ENCODE results near the gene ERC1.
A peak's percentile ranks its signal among the peaks of the same experiment; 100 is the strongest.
"Not testable (repeated sequence)": the region's sequence is repeated elsewhere in the genome, so short reads cannot be mapped to it uniquely, and the experiment has no call there.

Gene ERC1

DNA sequence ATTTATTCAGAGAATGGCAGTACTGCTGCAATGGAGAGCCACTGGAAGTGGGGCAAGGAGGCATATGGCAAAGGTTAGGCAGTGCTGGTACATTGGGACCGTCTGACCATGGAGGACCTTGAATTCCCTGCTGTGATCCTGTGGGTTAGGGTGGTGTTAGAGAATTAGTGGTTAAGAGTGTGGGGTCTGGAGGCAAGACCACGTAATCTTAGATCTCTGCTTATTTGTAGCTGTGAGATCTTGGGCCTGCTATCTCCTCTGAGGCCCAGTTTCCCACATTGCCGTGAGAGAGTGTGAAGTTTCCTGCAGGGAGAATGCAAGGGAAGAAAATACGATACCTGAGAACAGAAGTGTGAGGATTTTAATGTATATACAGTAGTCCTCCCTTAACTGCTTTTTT lies 147.7 kb downstream of the ERC1 start:
- no peak for DNase-seq

- not testable (repeated sequence) for DNase-seq
Observed at GRCh38 chr12:1146758-1147157, 155.7 kb downstream of the ERC1 start.

DNA sequence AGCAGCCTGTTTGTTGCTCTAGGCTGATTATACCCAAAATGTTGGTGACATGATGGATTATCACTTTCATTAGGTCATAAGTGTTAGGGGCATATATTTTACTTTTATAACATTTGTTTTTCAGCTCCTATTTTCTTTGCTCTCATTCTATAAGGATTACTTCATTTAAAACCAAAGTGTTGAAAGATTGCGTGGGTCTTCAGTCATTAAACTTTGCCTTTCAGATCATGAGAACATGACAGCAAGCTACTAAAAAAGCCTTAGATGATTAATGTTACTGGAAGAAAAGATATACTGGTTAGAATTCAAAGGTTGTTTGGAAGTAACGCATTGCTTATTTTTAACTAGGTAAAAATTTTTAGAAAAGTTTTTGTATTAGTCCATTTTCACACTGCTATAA lies 156.8 kb downstream of the ERC1 start:
- no peak for DNase-seq

- no peak for DNase-seq
Observed at GRCh38 chr12:1157046-1157445, 166.0 kb downstream of the ERC1 start.

DNA sequence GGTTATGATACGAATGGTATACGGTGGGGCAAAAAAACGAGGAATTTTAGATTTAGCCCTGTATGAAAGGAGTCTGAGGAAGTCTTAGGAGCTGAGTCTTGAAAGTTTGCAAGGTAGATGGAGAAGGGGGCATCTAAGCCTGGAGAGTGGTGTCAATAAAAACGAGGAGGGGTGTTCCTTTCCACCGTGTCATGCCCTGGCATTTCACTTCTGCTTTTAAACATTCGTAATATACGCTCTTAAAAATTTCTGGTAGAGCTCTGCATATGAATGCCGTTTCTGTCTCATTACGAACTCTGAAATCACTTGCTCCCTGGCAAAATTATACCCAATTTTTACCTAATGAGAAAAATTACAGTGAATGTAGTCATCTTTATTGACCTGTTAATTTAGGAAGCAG lies 170.2 kb downstream of the ERC1 start:
- DNase-seq: no peak

GRCh38 chr12:1162081-1162760 lies 171.2 kb downstream of the ERC1 start:
- DNase-seq: no peak

DNA sequence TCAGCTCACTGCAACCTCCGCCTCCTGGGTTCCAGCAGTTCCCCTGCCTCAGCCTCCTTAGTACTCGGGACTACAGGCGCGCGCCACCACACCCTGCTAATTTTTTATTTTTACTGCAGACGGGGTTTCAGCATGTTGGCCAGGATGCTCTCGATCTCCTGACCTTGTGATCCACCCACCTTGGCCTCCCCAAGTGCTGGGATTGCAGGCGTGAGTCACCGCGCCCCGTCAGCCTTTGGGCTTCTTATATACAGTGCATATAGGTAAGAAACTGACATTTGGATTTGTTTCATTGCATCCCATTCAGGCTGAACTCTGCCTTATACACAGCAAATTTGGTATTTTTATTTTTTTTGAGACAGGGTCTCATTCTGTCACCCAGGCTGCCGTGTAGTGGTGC lies 176.8 kb downstream of the ERC1 start:
- DNase-seq: no peak

DNA sequence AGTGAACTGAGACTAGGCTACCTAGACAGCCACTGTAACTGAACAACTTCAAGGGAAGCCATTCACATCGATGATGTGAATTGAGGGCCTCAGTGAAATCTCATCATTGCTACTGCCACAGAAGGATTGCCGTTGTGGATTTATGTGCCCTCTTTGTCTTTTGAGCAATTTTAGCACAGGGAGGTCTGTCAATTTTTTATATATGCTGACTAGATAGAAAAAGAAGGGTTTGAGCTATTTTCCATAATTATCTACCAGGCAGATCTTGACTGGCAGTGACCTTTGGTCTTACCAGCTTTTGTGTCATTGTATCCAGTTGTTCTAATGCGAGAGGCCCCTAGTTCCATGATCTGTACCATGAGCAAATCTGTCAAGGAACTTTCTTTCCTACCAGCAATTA lies 179.4 kb downstream of the ERC1 start:
- no peak for DNase-seq

DNA sequence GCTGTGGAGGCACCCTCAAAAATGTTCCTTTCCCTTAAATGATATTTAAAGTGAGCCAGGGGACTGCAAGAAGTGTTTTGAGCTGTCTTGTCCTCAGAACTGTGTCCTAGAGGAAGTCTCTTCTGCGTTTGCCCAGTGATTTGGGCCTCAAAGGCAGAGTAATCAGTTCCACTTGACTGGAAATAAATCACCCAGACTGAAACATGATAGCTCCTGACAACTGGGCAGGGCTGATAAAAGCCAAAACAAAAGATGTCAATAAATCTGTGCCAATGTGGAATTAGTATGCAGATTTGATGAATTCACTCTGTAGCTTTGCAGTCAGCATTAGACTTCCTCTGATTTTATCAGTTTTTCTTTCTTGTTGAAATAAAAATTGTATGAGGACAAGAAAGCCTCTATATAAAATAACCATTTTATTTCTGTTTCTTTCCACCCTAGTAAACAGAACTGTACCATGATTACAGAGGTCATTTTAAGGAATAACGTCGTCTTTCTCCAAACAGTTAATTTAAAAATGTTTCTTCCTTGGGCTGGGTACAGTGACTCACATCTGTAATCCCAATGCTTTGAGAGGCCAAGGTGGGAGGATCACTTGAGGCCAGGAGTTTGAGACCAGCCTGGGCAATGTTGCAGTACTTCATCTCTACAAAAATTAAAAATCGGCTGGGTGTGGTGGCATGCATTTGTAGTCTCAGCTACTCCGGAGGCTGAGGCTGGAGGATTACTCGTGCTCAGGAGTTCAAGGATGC lies 180.8 kb downstream of the ERC1 start:
- no peak for DNase-seq

- no peak for DNase-seq
Observed at GRCh38 chr12:1173781-1174617, 183.0 kb downstream of the ERC1 start.

- DNase-seq: no peak
Observed at GRCh38 chr12:1174659-1175058, 183.6 kb downstream of the ERC1 start.

DNA sequence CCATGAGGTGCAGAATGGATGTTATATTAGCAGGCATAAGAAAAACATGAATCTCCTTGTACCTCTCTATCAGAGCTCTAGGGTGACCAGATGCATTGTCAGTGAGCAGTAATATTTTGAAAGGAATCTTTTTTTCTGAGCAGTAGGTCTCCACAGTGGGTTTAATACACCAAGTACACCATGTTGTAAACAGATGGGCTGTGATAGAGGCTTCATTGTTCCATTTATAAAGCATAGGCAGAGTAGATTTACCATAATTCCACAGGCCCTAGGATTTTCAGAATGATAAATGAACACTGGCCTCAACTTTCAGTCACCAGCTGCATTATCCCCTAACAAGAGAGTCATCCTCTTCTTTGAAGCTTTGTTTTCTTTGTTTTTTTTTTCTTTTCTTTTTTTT lies 185.2 kb downstream of the ERC1 start:
- no peak for DNase-seq

GRCh38 chr12:1179128-1179527 lies 188.1 kb downstream of the ERC1 start:
- no peak for DNase-seq

DNA sequence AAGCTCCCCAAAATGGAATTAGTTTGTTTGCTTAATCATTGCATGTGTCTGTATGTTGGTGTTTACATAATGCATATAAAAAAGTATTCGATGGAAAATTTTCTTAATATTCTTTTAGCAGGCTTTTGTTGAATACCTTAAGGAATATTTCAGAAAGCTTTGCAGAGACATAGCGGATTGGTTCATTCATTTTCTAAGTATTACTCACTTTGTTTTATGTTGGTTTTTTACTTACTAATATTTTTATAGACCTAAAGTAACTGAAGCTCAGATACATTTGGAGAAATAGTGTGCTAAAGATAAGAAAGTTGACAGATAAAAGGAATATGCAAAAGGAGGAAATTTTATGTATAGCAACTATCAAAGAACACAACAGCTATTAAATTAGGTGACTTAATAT lies 191.0 kb downstream of the ERC1 start:
- no peak for DNase-seq

- peak in 1 of 2 experiments; percentile 45 for DNase-seq
Observed at GRCh38 chr12:1184402-1184801, 193.4 kb downstream of the ERC1 start.

- no peak for DNase-seq
Observed at GRCh38 chr12:1185460-1186182, 194.6 kb downstream of the ERC1 start.

GRCh38 chr12:1186298-1186697 lies 195.3 kb downstream of the ERC1 start:
- no peak for DNase-seq

GRCh38 chr12:1188016-1188415 lies 197.0 kb downstream of the ERC1 start:
- DNase-seq: no peak

DNA sequence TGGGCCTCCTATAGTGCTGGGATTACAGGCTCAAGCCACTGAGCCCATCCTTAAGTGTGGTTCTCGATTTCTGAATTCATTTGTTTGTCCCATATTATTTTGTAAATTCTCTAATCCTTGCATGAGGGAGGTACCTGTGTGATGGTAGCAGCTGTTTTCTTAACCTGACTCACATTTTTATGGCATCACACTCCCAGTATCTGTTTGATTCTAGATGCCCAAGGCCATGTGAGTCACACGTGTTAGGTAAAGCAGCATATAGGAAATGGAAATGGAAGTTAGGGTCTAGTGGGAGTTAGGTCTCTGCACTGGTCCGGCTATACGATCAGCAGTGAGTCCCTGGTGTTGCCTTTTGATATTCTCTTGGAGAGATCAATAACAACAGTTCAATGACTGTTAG lies 198.1 kb downstream of the ERC1 start:
- DNase-seq: no peak

GRCh38 chr12:1195513-1195912 lies 204.5 kb downstream of the ERC1 start:
- no peak for DNase-seq

- DNase-seq: no peak
Observed at GRCh38 chr12:1197264-1198018, 206.4 kb downstream of the ERC1 start.

DNA sequence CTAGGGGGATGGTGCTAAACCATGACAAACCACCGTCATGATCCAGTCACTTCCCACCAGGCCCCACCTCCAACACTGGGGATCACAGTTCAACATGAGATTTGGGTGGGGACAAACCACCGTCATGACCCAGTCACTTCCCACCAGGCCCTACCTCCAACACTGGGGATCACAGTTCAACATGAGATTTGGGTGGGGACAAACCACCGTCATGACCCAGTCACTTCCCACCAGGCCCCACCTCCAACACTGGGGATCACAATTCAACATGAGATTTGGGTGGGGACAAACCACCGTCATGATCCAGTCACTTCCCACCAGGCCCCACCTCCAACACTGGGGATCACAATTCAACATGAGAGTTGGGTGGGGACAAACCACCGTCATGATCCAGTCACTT lies 207.8 kb downstream of the ERC1 start:
- not testable (repeated sequence) for DNase-seq
